Fibroblast of pulmonary artery (primary cell): ENCODE results near the gene CD44.
A peak's percentile ranks its signal among the peaks of the same experiment; 100 is the strongest.

Source experiments
- DNase-seq: peaks from one replicate; pipeline ENCODE4 v3.0.0-alpha.2; 2010; ENCODE audit warnings: low read depth
- H3K4me3 ChIP-seq: replicated peaks from 2 replicates; pipeline ENCODE4 v1.5.1; 2011; ENCODE audit warnings: low read depth, mild to moderate bottlenecking, control low read depth, low read length, moderate library complexity
- CTCF ChIP-seq: IDR thresholded peaks from 2 replicates; pipeline ENCODE4 v1.5.1; 2011; ENCODE audit warnings: mild to moderate bottlenecking, control low read depth, low read length, inconsistent platforms; ENCODE audit errors: missing control alignments

CD44 gene

GRCh38 chr11:35255514-35255913, 116.5 kb downstream of the CD44 start:
- no peak for TF ChIP-seq CTCF
- no peak for DNase-seq
- H3K4me3 ChIP-seq: no peak overlapping the region

GRCh38 chr11:35256296-35256695, 117.3 kb downstream of the CD44 start:
- TF ChIP-seq CTCF: no peak
- no peak overlapping the region for H3K4me3 ChIP-seq
- DNase-seq: no peak

- H3K4me3 ChIP-seq: no peak overlapping the region
- TF ChIP-seq CTCF: no peak
- no peak for DNase-seq
Observed at GRCh38 chr11:35257281-35257680, 118.3 kb downstream of the CD44 start.

GRCh38 chr11:35259529-35259928, 120.6 kb downstream of the CD44 start:
- no peak for DNase-seq
- no peak for TF ChIP-seq CTCF
- H3K4me3 ChIP-seq: no peak overlapping the region

GRCh38 chr11:35260342-35260985, 121.5 kb downstream of the CD44 start:
- DNase-seq: peak; percentile 68
- no peak for TF ChIP-seq CTCF
- H3K4me3 ChIP-seq: no peak overlapping the region

- H3K4me3 ChIP-seq: no peak overlapping the region
- no peak for TF ChIP-seq CTCF
- DNase-seq: no peak
Observed at GRCh38 chr11:35261197-35261596, 122.2 kb downstream of the CD44 start.

- DNase-seq: no peak
- H3K4me3 ChIP-seq: no peak overlapping the region
- TF ChIP-seq CTCF: no peak
Observed at GRCh38 chr11:35262056-35262455, 123.1 kb downstream of the CD44 start.
